ENCODE results near the gene DTX2. TPM values are rescaled to one million over a fixed set of nuclear protein-coding genes. Genes with fewer than 3 reads are reported as not detected.
A peak's percentile ranks its signal among the peaks of the same experiment; 100 is the strongest.
"Not testable (repeated sequence)": the region's sequence is repeated elsewhere in the genome, so short reads cannot be mapped to it uniquely, and the experiment has no call there.

The DTX2 gene
- total and polyA plus RNA-seq, 3 experiments from 2014 or later = 15.7 to 23.4 (median 17.9) TPM

- H3K9me3 Mint-ChIP-seq; H3K4me1 ChIP-seq (ENCODE audit: insufficient read depth, low read length); H3K4me1 Mint-ChIP-seq; H3K27ac Mint-ChIP-seq; CTCF ChIA-PET; H3K27me3 Mint-ChIP-seq; DNase-seq; H3K27me3 ChIP-seq (ENCODE audit: insufficient read depth, low read length, poor library complexity, severe bottlenecking); H3K4me3 ChIP-seq (ENCODE audit: low read length); POLR2A ChIA-PET; H3K9me3 ChIP-seq (ENCODE audit: low read length); H3K27ac ChIP-seq (ENCODE audit: low read depth, low read length); H3K36me3 ChIP-seq (ENCODE audit: insufficient read depth, low read length): not testable (repeated sequence)
- Mint-ChIP-seq H3K4me3 (peak overlapping the region in 1 of 7 donors; percentile 2), H3K36me3 (peaks cover 0 to 14% (median under 1%) of the 10 kb centered on the region in 3 donors)
Measured at GRCh38 chr7:76476742-76477474, 15.4 kb downstream of the DTX2 start.

GRCh38 chr7:76479628-76480027 lies 18.1 kb downstream of the DTX2 start:
- H3K36me3 ChIP-seq (ENCODE audit: insufficient read depth, low read length); H3K9me3 Mint-ChIP-seq; H3K4me3 ChIP-seq (ENCODE audit: low read length); DNase-seq; H3K4me3 Mint-ChIP-seq; CTCF ChIA-PET; H3K9me3 ChIP-seq (ENCODE audit: low read length); H3K4me1 ChIP-seq (ENCODE audit: insufficient read depth, low read length); POLR2A ChIA-PET; H3K27ac ChIP-seq (ENCODE audit: low read depth, low read length); H3K27me3 ChIP-seq (ENCODE audit: insufficient read depth, low read length, poor library complexity, severe bottlenecking); H3K27me3 Mint-ChIP-seq; H3K4me1 Mint-ChIP-seq: not testable (repeated sequence)
- H3K27ac Mint-ChIP-seq = peak overlapping the region in 1 of 8 donors; percentile 54
- peaks cover 0 to 24% (median 2%) of the 10 kb centered on the region in 3 donors for H3K36me3 Mint-ChIP-seq

- H3K27me3 ChIP-seq (ENCODE audit: insufficient read depth, low read length, poor library complexity, severe bottlenecking); H3K9me3 ChIP-seq (ENCODE audit: low read length); H3K27me3 Mint-ChIP-seq; H3K9me3 Mint-ChIP-seq; CTCF ChIA-PET; POLR2A ChIA-PET; H3K27ac Mint-ChIP-seq; H3K27ac ChIP-seq (ENCODE audit: low read depth, low read length); H3K4me1 Mint-ChIP-seq; H3K4me3 Mint-ChIP-seq; DNase-seq; H3K36me3 ChIP-seq (ENCODE audit: insufficient read depth, low read length); H3K4me1 ChIP-seq (ENCODE audit: insufficient read depth, low read length); H3K4me3 ChIP-seq (ENCODE audit: low read length): not testable (repeated sequence)
- peaks cover 0 to 24% (median 2%) of the 10 kb centered on the region in 3 donors for H3K36me3 Mint-ChIP-seq
Measured at GRCh38 chr7:76480403-76481253, 19.1 kb downstream of the DTX2 start.

GRCh38 chr7:76482660-76483059 lies 21.2 kb downstream of the DTX2 start:
- H3K4me1 ChIP-seq (ENCODE audit: insufficient read depth, low read length); POLR2A ChIA-PET; CTCF ChIA-PET; H3K9me3 ChIP-seq (ENCODE audit: low read length); H3K36me3 ChIP-seq (ENCODE audit: insufficient read depth, low read length); H3K9me3 Mint-ChIP-seq; H3K4me3 Mint-ChIP-seq; H3K4me3 ChIP-seq (ENCODE audit: low read length); H3K27ac ChIP-seq (ENCODE audit: low read depth, low read length); H3K27me3 ChIP-seq (ENCODE audit: insufficient read depth, low read length, poor library complexity, severe bottlenecking); DNase-seq; H3K4me1 Mint-ChIP-seq; H3K27me3 Mint-ChIP-seq: not testable (repeated sequence)
- Mint-ChIP-seq H3K27ac (peak overlapping the region in 1 of 8 donors; percentile 26), H3K36me3 (peaks cover 0 to 22% (median 2%) of the 10 kb centered on the region in 3 donors)

- POLR2A ChIA-PET; H3K27ac ChIP-seq (ENCODE audit: low read depth, low read length); H3K4me1 ChIP-seq (ENCODE audit: insufficient read depth, low read length); H3K4me3 Mint-ChIP-seq; H3K27me3 Mint-ChIP-seq; H3K36me3 ChIP-seq (ENCODE audit: insufficient read depth, low read length); H3K4me1 Mint-ChIP-seq; DNase-seq; H3K9me3 Mint-ChIP-seq; H3K4me3 ChIP-seq (ENCODE audit: low read length); H3K9me3 ChIP-seq (ENCODE audit: low read length); CTCF ChIA-PET; H3K27me3 ChIP-seq (ENCODE audit: insufficient read depth, low read length, poor library complexity, severe bottlenecking): not testable (repeated sequence)
- Mint-ChIP-seq H3K27ac (peak overlapping the region in 1 of 8 donors; percentile 66), H3K36me3 (peaks cover 0 to 22% (median 2%) of the 10 kb centered on the region in 3 donors)
Measured at GRCh38 chr7:76483081-76483480, 21.6 kb downstream of the DTX2 start.

GRCh38 chr7:76484456-76484855 lies 22.9 kb downstream of the DTX2 start:
- H3K4me3 ChIP-seq (ENCODE audit: low read length); CTCF ChIA-PET; H3K4me1 Mint-ChIP-seq; H3K27me3 ChIP-seq (ENCODE audit: insufficient read depth, low read length, poor library complexity, severe bottlenecking); H3K27ac Mint-ChIP-seq; POLR2A ChIA-PET; H3K4me1 ChIP-seq (ENCODE audit: insufficient read depth, low read length); H3K9me3 ChIP-seq (ENCODE audit: low read length); H3K27ac ChIP-seq (ENCODE audit: low read depth, low read length); H3K27me3 Mint-ChIP-seq; H3K9me3 Mint-ChIP-seq; H3K4me3 Mint-ChIP-seq; H3K36me3 ChIP-seq (ENCODE audit: insufficient read depth, low read length): not testable (repeated sequence)
- H3K36me3 Mint-ChIP-seq = peaks cover 0 to 22% (median 2%) of the 10 kb centered on the region in 3 donors
- peak in 1 of 5 donors; percentile 24 for DNase-seq

GRCh38 chr7:76485822-76486610 lies 24.5 kb downstream of the DTX2 start:
- Mint-ChIP-seq H3K36me3 (peaks cover 0 to 18% (median 2%) of the 10 kb centered on the region in 3 donors), H3K27ac (peak overlapping the region in 1 of 8 donors; percentile 68)
- H3K4me3 Mint-ChIP-seq; H3K4me1 Mint-ChIP-seq; CTCF ChIA-PET; H3K9me3 Mint-ChIP-seq; H3K4me1 ChIP-seq (ENCODE audit: insufficient read depth, low read length); H3K27me3 ChIP-seq (ENCODE audit: insufficient read depth, low read length, poor library complexity, severe bottlenecking); H3K27me3 Mint-ChIP-seq; H3K9me3 ChIP-seq (ENCODE audit: low read length); H3K4me3 ChIP-seq (ENCODE audit: low read length); H3K36me3 ChIP-seq (ENCODE audit: insufficient read depth, low read length); POLR2A ChIA-PET; H3K27ac ChIP-seq (ENCODE audit: low read depth, low read length): not testable (repeated sequence)
- DNase-seq = peak in 1 of 5 donors; percentile 1

GRCh38 chr7:76486618-76487017 lies 25.1 kb downstream of the DTX2 start:
- H3K9me3 ChIP-seq (ENCODE audit: low read length); CTCF ChIA-PET; H3K9me3 Mint-ChIP-seq; H3K36me3 ChIP-seq (ENCODE audit: insufficient read depth, low read length); H3K27me3 Mint-ChIP-seq; POLR2A ChIA-PET; H3K27me3 ChIP-seq (ENCODE audit: insufficient read depth, low read length, poor library complexity, severe bottlenecking); H3K27ac ChIP-seq (ENCODE audit: low read depth, low read length); H3K4me1 Mint-ChIP-seq; H3K4me1 ChIP-seq (ENCODE audit: insufficient read depth, low read length); H3K4me3 ChIP-seq (ENCODE audit: low read length): not testable (repeated sequence)
- H3K27ac Mint-ChIP-seq = peak overlapping the region; percentile 52 to 92 (median 72)
- peak overlapping the region in 4 of 7 donors; percentile 38 to 79 (median 55) for H3K4me3 Mint-ChIP-seq
- DNase-seq = peak in 4 of 5 donors; percentile 13 to 60 (median 54)
- H3K36me3 Mint-ChIP-seq = peaks cover 0 to 18% (median 2%) of the 10 kb centered on the region in 3 donors

All from CD8-positive, alpha-beta memory T cell (primary cell).